Measurements from ENCODE around the gene S100A7A.

Gene S100A7A

GRCh38 chr1:153401461-153401860 is 14.9 kb upstream of the S100A7A start:
- TF ChIP-seq CTCF (conservative IDR thresholded peaks at IDR 0.05; ENCODE audit: low read depth, low read length), result no peak
- H3K79me2 ChIP-seq (ENCODE audit: insufficient read depth, low read depth), result no peaks in the 10 kb centered on the region
- no peaks in the 10 kb centered on the region for H3K4me1 ChIP-seq (ENCODE audit: low read depth, poor library complexity, severe bottlenecking)
- H2AFZ ChIP-seq (ENCODE audit: low read depth), result no peak overlapping the region
- no peak overlapping the region for H3K9ac ChIP-seq
- no peak overlapping the region for H3K4me3 ChIP-seq (IDR thresholded peaks at IDR 0.05; ENCODE audit: insufficient read depth, low read depth, low read length)
- H4K20me1 ChIP-seq (ENCODE audit: insufficient read depth), result no peaks in the 10 kb centered on the region
- no peak overlapping the region for H3K27ac ChIP-seq
- no peak overlapping the region for H3K4me2 ChIP-seq
- no peaks in the 10 kb centered on the region for H3K27me3 ChIP-seq (ENCODE audit: insufficient read depth, low read depth)
- H3K36me3 ChIP-seq (ENCODE audit: insufficient read depth), result no peaks in the 10 kb centered on the region

GRCh38 chr1:153402226-153402625 is 14.1 kb upstream of the S100A7A start:
- no peaks in the 10 kb centered on the region for H3K27me3 ChIP-seq (ENCODE audit: insufficient read depth, low read depth)
- no peaks in the 10 kb centered on the region for H4K20me1 ChIP-seq (ENCODE audit: insufficient read depth)
- H3K36me3 ChIP-seq (ENCODE audit: insufficient read depth), result no peaks in the 10 kb centered on the region
- H3K4me3 ChIP-seq (IDR thresholded peaks at IDR 0.05; ENCODE audit: insufficient read depth, low read depth, low read length), result no peak overlapping the region
- no peak overlapping the region for H3K4me2 ChIP-seq
- no peaks in the 10 kb centered on the region for H3K79me2 ChIP-seq (ENCODE audit: insufficient read depth, low read depth)
- no peak overlapping the region for H3K9ac ChIP-seq
- no peak for TF ChIP-seq CTCF (conservative IDR thresholded peaks at IDR 0.05; ENCODE audit: low read depth, low read length)
- H2AFZ ChIP-seq (ENCODE audit: low read depth), result no peak overlapping the region
- no peak overlapping the region for H3K27ac ChIP-seq
- no peaks in the 10 kb centered on the region for H3K4me1 ChIP-seq (ENCODE audit: low read depth, poor library complexity, severe bottlenecking)

GRCh38 chr1:153403421-153404085 is 12.8 kb upstream of the S100A7A start:
- no peak overlapping the region for H3K27ac ChIP-seq
- no peaks in the 10 kb centered on the region for H3K27me3 ChIP-seq (ENCODE audit: insufficient read depth, low read depth)
- no peak for TF ChIP-seq CTCF (conservative IDR thresholded peaks at IDR 0.05; ENCODE audit: low read depth, low read length)

GRCh38 chr1:153404086-153404635 is 12.2 kb upstream of the S100A7A start:
- H3K4me1 ChIP-seq (ENCODE audit: low read depth, poor library complexity, severe bottlenecking), result no peaks in the 10 kb centered on the region
- no peaks in the 10 kb centered on the region for H3K79me2 ChIP-seq (ENCODE audit: insufficient read depth, low read depth)
- no peak overlapping the region for H3K4me3 ChIP-seq (IDR thresholded peaks at IDR 0.05; ENCODE audit: insufficient read depth, low read depth, low read length)
- TF ChIP-seq CTCF (conservative IDR thresholded peaks at IDR 0.05; ENCODE audit: low read depth, low read length), result no peak
- no peaks in the 10 kb centered on the region for H3K27me3 ChIP-seq (ENCODE audit: insufficient read depth, low read depth)
- no peak overlapping the region for H3K9ac ChIP-seq
- no peaks in the 10 kb centered on the region for H3K36me3 ChIP-seq (ENCODE audit: insufficient read depth)
- H2AFZ ChIP-seq (ENCODE audit: low read depth), result no peak overlapping the region
- no peak overlapping the region for H3K4me2 ChIP-seq
- no peaks in the 10 kb centered on the region for H4K20me1 ChIP-seq (ENCODE audit: insufficient read depth)
- no peak overlapping the region for H3K27ac ChIP-seq

More at GRCh38 chr1:153403421-153404085, 12.8 kb upstream of the S100A7A start:
- Histone ChIP-seq H2AFZ (ENCODE audit: low read depth) (no peak overlapping the region), H3K4me2 (no peak overlapping the region), H3K79me2 (ENCODE audit: insufficient read depth, low read depth) (no peaks in the 10 kb centered on the region), H3K4me1 (ENCODE audit: low read depth, poor library complexity, severe bottlenecking) (no peaks in the 10 kb centered on the region), H4K20me1 (ENCODE audit: insufficient read depth) (no peaks in the 10 kb centered on the region), H3K36me3 (ENCODE audit: insufficient read depth) (no peaks in the 10 kb centered on the region), H3K4me3 (IDR thresholded peaks at IDR 0.05; ENCODE audit: insufficient read depth, low read depth, low read length) (no peak overlapping the region), H3K9ac (no peak overlapping the region)
